NCI-H2081 (cell line): ENCODE data around the gene STAC3.

Source experiments
- DNase-seq, 2 experiments: peaks; one replicate each; lab custom pipeline; 2025; lab: John Stamatoyannopoulos, UW

Gene STAC3

GRCh38 chr12:57194253-57194652 lies 56.7 kb downstream of the STAC3 start:
- no peak for DNase-seq

GRCh38 chr12:57193706-57194245 lies 57.2 kb downstream of the STAC3 start:
- no peak for DNase-seq
